HG02852 (cell line): ENCODE results near the gene FBP2.

ENCODE experiments used
- ATAC-seq: cut with Tn5 transposase; IDR thresholded peaks from one replicate; pipeline ENCODE4 v1.9.1; 2021; ENCODE audit warnings: mild to moderate bottlenecking, moderate library complexity; ENCODE audit not compliant: unreplicated experiment

Gene FBP2

DNA sequence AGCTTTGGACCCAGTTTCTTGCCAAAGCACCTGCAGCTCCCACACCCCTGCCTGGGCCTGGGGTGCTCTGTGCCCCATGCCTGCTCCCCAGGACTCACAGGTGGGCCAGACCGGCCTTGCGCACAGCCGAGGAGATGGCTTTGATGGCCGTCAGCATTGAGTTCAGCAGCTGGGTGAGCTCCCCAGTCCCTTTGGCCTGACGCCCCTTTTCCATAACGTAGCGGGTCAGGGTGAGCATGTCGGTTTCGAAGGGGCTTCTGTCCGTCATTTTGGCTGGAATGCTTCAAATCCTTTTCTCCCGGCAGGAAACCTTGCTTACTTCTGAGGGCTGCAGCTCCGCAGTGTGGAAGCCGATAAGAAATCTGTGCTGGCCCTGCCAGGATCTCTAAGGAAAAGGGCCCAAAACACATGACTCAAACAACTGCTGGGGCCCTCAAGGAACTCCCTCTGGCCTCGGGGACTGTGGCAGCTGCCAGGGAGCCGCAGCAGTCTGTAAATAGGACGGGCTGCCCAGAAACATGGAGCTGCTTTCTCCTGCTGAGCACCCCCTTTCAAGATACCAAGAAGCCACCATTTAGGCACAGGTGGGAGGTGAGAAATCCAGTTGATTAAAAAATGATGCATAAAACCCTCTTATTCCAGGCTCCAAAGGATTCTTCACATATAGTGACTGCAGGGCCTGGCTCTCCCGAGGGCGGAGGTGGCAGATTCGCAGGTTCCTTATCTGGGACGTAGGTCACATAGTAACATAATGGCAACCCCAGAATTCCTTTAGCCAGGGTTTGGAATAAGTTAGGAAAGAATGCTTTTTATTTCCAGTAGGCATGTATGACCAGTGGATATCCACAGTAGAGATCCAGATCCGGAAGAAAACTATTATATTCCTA, at the start of gene FBP2:
FBP2 (minus strand) TSS at position 366 of the 887 bp plus-strand sequence; CDS start at position 268, 98 bp downstream.
- ATAC-seq = no peak

DNA sequence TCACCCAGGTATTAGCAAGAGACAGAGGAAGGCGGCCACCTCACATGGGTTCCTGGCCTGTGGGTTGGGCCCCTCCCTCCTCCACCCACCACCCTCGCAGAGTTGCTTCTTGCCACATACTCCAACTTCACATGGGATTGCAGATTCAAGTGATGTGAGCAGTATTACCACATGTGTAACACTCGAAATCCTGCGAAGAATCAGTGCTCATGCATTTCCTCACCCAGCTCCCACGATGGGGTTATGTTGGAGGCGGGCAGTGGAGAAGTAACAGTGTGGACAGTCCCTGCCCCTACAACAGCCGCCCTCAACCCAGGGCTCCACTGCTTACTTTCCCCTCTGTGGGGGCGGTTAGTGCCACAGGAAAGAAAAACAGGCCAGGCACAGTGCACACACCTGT, 49.6 kb upstream of the FBP2 start:
- ATAC-seq = no peak

DNA sequence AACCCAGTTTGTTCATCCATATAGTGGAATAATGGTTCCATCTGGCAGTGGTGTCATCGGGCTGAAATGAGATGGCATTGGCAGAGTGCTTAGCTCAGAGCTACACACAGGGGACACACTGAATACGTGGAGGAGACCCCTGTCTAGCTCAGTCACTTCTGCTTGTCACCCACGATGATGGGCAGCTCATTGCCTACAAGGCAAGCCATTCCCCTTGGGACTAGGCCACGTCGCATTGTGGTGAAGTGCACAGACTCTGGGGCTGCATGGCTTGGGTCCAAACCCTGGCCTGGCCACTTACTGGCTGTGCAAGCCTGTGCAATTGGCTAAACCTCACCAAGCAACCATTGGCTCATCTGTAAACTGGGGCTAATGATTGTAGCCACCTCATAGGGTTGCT, 48.9 kb upstream of the FBP2 start:
- no peak for ATAC-seq

DNA sequence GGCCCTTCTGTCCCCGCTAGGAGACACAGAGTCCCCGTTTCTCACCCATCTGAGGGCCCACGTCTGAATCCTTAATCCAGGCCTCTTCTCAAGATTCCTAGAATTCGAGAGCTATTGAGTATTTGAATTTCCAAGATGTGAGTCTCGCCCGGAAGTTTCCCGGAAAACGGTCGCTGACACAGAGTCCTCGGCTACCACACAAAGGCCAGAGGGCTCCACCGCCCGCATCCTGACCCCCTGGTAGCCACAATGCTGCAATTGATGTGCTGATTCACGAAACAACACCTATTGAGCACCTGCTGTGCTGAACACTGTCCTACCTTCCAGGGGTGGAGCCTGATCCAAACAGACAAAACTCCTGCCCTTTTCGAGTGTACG, 46.4 kb upstream of the FBP2 start:
- no peak for ATAC-seq

DNA sequence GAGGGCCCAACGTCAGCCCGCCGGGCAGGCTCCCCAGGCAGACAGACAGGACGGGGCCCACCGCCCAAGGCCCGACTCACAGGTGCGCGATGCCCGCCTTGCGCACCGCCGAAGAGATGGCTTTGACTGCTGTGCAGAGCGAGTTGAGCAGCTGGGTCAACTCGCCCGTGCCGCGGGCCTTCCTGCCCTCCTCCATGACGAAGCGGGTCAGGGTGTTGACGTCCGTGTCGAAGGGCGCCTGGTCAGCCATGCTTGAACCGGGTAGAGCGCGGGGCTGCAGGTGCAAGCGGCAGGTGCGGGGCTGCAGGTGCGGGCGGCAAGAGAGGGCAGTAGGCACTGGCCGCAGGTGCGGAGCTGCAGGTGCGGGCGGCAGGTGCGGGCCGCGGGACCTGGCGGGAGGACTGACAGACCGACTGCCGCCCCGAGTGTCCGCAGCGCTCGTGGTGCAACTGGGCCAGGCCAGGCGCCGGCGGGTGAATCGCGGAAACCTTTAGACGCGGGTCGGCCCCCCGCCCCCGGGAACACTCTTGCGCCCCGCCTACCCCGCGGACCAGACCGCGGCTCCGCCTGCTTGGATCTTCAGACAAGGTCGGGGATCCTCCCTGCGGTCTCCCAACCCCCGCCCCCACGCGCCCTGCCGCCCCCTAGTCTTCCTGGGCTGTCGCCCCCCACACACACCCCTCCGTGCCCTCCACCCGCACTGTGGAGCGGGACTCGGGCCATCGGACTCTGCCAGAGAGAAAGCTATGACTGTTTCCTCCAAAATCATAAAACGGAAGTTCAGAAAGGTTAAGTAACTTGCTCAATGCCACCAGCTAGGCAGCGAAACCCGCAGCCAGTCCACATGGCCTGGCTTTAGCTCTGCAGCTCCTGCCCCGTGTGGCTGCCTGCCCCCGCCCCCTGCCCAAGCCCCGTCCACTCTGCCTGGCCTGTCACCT, 45.7 kb upstream of the FBP2 start, which contains the start of gene FBP1:
FBP1 (minus strand) TSS at position 458 of the 938 bp plus-strand sequence; CDS start at position 250, 208 bp downstream.
- peak; percentile 55 for ATAC-seq

DNA sequence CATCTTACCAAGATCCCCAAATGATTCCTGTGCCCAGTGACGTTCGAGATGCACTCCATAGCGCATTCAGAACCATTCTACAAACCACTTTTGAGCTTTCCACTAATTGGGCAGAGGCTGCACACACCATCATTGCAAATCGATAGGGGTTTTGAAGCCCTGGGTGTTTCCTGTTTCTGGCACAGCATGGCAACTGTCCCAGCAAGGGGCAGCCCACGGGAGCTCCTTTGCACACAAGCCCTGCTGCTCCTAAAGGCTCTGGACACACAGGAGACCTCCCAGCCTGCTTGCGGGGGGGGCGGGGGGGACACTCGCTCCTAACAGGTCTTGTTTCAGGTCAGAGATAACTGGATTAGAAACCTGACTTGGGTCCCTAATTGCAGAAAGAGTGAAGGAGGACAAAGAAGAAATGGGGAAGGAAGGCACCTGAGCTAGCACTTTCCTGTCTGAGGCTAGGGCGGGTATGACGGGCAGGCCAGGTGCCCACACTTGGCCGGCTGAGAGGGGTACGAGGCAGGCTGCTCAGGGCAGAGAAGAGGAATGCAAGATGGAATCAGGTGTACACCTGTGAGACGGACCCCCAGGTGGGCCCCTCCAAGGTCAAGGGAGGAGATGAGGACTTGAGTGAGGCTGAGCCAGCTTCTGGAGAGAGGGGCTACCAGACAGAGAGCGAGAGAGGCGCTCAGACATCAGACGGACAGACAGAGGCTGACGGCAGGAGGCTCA, 44.9 kb upstream of the FBP2 start:
- ATAC-seq = no peak

DNA sequence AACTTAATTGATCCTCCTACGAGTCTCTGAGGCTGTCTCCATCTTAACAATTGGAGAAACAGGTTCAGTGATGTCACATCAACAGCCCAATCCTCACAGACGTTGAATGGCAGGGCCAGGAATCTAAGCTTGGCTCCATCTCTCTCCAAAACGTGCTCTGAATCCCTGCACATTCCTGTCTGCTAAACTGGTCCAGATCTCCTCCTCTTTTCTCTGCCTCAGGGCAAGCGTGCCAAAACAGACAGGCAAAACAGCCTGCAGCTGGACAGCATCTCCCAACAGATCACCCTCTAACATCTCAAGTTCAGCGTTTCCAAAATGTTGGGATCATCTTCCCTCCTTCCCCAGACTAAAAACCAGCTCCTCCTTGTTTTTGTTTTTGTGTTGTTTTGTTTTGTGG, 39.1 kb upstream of the FBP2 start:
- ATAC-seq = no peak

DNA sequence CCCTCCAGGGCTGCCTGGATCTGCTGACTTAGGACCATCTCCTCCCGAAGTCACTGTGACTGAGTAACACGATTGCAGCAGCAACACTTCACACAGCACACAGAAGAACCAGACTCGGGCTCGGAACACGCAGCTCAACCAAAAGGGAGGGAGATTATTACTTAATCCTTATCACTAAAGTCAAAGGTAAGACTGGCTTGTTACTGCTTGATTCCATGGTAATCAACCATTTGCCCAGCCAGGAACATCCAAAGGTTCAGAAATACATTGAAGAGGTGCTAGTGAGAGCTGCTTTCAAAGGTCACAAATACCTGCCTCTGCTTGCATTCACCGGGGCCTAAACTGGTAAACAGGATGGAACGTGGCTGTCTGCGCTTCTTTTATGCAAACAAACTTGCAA, 38.0 kb upstream of the FBP2 start:
- no peak for ATAC-seq

DNA sequence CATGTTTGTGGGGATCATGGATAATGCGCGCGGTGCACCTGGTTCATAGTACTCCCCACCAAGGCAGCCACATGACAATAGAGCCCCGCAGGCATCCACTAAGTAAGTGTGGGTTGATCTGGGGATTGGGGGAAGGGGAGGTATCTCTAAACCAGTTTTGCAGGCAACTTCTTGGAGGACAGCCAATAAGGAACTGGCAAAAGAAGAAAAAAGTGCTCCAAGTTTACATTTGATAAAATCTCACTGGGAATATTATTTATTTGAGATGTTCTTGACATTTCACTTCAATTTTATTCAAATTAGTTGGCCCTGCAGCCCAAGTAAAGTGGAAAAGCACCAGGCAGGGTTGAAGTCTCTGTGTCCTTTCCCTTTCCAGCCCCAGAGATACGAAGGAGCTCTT, 37.2 kb upstream of the FBP2 start:
- no peak for ATAC-seq

DNA sequence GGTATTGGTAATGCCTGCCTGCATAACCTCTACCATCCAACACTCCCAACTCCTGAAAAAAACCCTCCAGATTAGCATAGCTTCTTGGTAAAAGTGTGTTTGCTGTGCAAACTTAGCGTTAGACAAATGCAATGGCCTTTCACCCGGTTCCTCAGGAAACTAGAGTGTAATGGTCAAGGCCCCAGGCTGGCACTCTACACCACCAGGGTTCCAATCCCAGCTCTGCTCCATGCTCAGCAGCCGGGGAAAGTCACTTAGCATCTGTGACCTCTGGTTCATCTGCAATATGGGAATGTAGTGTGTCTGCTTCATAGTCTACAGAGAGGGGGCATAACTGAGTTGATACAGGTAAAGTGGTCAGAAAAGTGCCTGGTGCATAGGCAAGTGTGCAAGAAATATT, 36.7 kb upstream of the FBP2 start:
- no peak for ATAC-seq

DNA sequence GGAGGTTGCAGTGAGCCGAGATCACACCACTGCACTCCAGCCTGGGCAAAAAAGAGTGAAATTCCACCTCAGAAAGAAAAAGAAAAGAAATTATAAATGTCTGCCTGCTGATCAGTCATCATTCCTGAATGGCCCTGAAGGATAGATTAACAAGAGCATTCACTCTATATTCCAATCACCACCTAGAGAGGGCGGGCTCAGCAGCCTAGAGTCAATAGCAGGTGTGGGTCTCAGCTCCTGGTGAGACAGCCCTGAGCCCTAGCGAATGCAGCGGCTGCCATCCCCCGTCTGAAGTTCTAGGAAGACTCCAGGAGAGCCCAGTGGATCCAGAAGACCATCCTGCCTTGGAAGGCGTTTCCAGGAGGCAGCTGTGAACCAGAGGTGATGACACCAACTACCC, 33.7 kb upstream of the FBP2 start:
- no peak for ATAC-seq

DNA sequence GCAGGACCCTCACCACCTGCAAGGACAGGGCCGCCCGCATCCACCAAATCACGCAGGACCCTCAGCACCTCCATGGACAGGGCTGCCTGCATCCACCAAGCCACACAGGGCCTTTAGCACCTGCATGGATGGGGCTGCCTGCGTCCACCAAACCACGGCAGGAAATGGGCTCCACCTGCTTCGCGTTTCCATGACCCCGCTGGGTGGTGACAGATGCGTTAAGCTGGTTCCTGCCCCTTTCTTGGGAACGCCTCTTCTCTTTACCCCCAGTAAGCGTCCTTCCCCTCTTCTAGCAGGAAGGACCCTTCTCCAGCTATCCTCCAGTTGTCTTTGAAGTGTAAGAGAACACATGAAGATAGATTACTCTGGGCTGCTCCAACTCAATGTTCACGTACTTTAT, 32.2 kb upstream of the FBP2 start:
- ATAC-seq = no peak

DNA sequence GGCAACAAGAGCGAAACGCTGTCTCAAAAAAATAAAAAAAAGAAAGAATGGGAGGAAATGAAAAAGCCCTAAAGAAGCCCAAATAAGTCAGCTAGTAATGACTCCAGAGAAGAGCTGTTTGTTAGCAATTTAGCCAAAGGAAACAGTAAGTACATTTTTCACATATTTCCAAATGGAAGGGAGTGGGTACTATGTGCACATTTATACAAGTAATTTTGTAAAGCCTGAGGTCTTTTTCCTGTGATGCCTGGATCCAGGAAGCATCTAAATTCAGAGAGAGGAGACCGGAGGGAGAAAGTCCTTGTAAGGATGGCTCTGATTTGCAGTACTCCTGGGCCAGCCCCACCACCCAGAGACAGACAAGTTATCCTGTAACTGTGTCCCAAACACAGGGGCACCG, 31.0 kb upstream of the FBP2 start:
- no peak for ATAC-seq

DNA sequence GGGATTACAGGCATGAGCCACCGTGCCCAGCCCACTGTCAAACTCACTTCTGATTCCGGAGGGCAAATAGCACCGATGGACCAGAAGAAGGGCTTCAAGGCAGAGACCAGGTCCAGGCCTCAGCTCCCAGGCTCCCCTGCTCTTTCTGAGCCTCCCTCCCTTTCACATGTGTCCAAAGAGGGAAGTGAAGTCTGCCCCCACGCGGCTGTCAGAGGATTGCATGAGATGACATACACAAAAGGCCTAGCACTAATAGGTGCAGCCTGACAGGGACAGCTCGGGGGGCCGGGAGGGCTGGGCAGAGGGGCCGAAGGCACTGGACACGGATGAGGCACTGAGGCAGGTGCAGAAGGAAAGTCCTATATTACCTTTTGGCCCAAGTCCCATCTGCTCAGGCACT, 29.6 kb upstream of the FBP2 start:
- no peak for ATAC-seq

DNA sequence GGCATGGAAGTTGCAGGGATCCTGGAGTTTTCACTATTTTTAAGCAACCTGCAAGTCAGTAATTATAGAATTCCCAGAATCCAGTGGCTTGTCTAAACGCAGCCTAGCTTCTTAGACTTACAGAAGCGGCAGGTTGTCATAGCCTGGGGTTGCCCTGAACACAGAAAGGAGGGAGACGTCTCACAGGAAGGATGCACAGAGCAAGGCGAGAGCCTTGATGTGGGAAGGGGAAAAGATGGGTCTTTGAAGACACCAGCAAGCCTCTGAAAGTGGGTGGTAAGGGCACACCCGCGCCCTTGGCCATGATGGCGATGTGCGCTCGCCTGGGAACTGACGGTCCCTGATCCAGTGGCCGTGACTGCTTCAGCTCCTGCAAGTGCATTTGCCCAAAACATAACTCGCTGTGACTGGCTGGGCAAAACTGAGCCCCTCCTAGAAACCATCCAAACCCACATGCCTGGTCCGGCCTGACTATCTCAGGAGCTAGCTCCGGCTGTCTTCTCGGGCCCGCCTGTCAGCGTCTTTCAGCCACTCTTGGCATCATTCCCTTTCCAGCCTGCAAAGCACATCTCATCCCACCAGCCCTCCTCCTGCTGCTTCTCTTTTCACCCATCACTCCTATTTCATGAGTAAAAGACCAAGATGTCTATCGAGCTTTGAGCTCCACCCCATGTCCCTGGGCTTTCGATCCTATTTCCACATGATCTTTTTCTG, 28.6 kb upstream of the FBP2 start:
- ATAC-seq = no peak

DNA sequence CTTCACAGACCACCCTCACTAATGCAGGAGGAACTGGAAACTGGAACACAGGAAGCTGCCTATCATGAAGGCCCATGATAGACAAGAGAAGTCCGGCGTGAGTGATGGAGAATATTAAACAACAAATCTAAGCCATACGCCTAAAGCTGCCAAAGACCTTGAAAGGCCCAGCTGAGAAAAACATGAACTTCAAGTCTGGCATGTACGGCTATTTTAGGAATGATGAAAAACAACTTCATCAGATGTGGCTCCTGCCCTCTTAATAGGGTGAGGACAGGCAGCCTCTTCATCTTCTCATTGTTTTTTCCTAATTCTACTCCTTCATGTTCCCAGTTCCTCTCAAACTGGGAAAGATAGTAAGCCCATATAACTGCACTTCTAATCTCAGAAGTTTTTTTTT, 25.4 kb upstream of the FBP2 start:
- no peak for ATAC-seq

DNA sequence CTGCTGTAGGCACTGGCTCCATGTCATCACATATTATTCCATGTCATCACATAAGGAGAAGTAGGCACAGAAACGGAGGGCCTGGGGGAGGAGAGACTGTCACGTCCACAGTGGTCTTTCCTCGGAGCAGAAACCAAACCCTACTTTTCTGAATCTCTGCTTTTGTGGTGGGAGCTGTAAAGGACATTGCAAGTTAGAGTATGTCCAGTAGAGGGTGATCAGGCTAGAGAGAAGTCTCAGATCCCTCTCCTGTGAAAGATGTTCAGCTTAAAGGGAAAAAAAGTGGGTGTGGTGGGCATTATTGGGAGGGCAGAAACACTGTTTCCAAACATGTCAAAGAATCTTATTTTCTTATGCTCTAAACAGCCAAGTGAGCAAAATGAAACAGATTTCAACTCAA, 19.4 kb upstream of the FBP2 start:
- ATAC-seq = no peak

DNA sequence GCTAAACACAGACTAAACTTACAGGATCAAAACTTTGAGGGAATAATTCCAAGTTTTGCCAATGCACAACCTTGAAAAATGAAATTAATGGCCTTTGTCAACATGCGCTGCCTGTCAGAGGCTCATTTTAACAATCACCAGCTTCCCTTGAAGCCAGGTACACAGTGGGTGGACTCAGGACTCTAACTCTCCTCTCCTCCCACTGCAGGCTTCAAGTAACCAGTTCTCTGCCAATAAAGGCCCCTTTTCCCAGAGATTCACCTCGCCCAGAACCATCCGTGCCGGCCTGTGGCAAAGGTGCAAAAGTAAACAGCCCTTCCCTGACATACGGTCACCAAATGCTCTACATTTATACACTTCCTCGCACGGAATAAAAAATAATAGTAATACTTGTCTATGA, 18.4 kb upstream of the FBP2 start:
- no peak for ATAC-seq

DNA sequence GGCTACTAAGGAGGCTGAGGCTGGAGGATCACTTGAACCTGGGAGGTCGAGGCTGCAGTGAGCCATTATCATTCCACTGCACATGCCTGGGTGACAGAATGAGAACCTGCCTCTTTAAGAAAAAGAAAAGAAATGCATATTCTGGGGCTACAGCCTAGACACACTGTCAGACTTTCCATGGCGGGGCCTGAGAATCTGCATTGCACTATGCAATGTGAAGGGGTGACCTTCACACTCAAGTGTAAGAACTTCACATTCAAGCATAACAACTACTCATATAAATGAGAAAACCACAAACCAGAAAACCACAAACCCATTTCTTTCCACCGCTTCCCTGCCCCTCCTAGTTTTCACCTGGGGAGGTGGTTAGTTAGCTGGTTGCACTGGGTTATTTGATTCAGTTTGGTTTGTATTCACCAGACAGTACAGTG, 18.0 kb upstream of the FBP2 start:
- ATAC-seq = no peak

DNA sequence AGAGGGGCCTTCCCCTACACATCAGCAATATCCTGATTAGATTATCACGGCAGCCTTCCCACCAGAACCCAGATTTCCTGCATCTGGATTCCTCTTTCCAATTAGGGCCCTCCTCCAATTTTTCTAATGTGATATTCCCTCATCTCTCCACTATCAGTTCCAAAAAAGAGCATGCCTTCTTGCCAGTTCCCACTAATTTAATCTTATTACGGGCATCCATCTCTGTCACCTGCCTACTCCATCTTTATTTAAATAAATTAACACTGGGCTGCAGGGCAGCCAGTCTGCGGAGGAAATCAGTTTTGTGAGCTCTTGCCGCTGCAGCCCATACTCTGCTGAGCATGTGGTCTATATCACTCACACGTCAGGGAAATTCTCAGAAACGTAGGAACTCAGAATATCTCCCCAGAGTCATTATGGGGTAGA, 16.6 kb upstream of the FBP2 start:
- no peak for ATAC-seq

DNA sequence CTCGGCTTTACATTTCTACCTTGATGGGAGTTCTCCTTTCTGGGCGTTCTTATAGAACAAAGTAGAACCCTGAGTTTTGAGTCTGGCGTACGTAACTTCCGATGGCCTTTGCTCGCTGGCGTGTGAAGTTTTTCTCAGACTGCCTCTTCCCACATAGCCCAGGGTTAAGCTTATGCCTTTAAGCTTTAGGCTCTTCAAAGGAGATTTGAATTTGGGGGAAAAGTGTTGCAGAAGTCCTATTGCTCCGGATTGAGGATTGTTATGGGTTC, 13.7 kb upstream of the FBP2 start:
- no peak for ATAC-seq
